Natural killer cell treated with Interleukin-12 subunit alpha and Interleukin-12 subunit beta and Interleukin-15 and Interleukin-18, amount 100 ng/mL, for 72 hours (primary cell): Measurements from ENCODE around the gene B3GAT3. TPM values are rescaled to one million over a fixed set of nuclear protein-coding genes. Genes with fewer than 3 reads are reported as not detected.
A peak's percentile ranks its signal among the peaks of the same experiment; 100 is the strongest.
"Not testable (repeated sequence)": the region's sequence is repeated elsewhere in the genome, so short reads cannot be mapped to it uniquely, and the experiment has no call there.

Source experiments
- ATAC-seq, 2 donors: fragments of 150-1000 bp; cut with Tn5 transposase in 1 of 2; sonication (Bioruptor Pico), chemical (Tn5 transposase) in 1 of 2; 2 replicates each; pipeline ENCODE4 v1.10.0; 2021
- DNase-seq: peaks from one replicate; pipeline ENCODE4 v3.0.0; 2022; ENCODE audit warnings: low spot score
- H3K27ac Mint-ChIP-seq, 2 donors: 1 replicate in 1 of 2; 2 replicates in 1 of 2; pipeline ENCODE4 v1.8.0; 2022; ENCODE audit warnings: mixed read lengths in 2 of 2, mild to moderate bottlenecking in 1 of 2, moderate library complexity in 1 of 2
- H3K27me3 Mint-ChIP-seq, 2 donors: 1 replicate in 1 of 2; 2 replicates in 1 of 2; pipeline ENCODE4 v1.8.0; 2022; ENCODE audit warnings: mixed read lengths in 2 of 2
- H3K36me3 Mint-ChIP-seq: one replicate; pipeline ENCODE4 v1.8.0; 2022; ENCODE audit warnings: mixed read lengths
- H3K4me1 Mint-ChIP-seq, 2 donors: 1 replicate in 1 of 2; 2 replicates in 1 of 2; pipeline ENCODE4 v1.8.0; 2022; ENCODE audit warnings: low read depth in 2 of 2, mixed read lengths in 2 of 2, mild to moderate bottlenecking in 1 of 2
- H3K4me3 Mint-ChIP-seq: one replicate; pipeline ENCODE4 v1.8.0; 2022; ENCODE audit warnings: mixed read lengths
- H3K9me3 Mint-ChIP-seq: 2 replicates; pipeline ENCODE4 v1.8.0; 2022; ENCODE audit warnings: mixed read lengths
- total RNA-seq, 2 donors: library from RNA; stranded (reverse); gene quantifications; one replicate each; pipeline ENCODE4 v1.2.3, GENCODE V29; 2022

The B3GAT3 gene
- total RNA-seq, 2 donors from 2014 or later: 72.8 to 98.7 TPM

GRCh38 chr11:62616957-62617356, 4.8 kb downstream of the B3GAT3 start:
- H3K4me3 Mint-ChIP-seq, ATAC-seq, DNase-seq, H3K9me3 Mint-ChIP-seq, H3K27me3 Mint-ChIP-seq, H3K27ac Mint-ChIP-seq, H3K36me3 Mint-ChIP-seq: not testable (repeated sequence)
- H3K4me1 Mint-ChIP-seq: peaks cover 26 to 27% of the 10 kb centered on the region in 2 donors

DNA sequence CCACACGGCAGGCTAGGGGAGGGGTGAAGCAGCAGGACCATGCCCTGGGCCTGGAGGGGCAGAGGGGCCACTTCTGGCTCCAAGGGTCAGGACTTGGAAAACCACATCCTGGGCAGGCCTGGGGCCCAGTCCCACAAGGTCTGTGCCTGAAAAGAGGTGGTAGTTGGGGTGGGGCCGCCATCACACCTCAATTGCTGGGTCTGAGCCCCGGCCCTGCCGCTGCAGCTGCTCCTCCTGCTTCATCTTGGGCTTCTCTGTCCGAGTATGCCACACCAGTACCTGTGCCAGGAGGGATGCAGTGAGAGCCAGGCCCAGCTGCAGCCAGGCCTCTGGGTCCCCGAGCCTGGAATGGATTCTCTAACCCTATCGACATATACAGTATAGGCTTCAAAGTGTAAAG, 6.3 kb downstream of the B3GAT3 start:
- no peak overlapping the region for H3K27ac Mint-ChIP-seq
- H3K4me1 Mint-ChIP-seq: peaks cover 24% of the 10 kb centered on the region in 2 donors
- no peaks in the 10 kb centered on the region for H3K27me3 Mint-ChIP-seq
- H3K4me3 Mint-ChIP-seq: no peak overlapping the region
- ATAC-seq (no peak), DNase-seq (no peak)
- no peaks in the 10 kb centered on the region for H3K36me3 Mint-ChIP-seq
- no peaks in the 10 kb centered on the region for H3K9me3 Mint-ChIP-seq

DNA sequence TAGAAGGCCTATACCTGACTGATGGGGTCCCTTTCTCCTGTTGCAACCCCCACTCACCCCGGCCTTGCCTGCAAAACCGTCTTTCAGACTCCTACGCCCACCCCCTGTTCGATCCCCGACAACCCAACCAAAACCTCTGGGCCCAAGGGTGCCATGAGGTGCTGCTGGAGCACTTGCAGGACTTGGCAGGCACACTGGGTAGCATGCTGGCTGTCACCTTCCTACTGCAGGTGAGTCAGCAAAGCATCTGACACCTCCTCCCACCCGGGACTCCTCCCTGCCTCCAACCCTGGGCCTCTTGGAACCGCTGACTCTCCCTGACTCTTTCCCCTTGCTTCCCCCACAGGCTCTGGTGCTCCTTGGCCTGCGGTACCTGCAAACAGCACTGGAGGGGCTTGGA, 7.5 kb downstream of the B3GAT3 start:
- no peaks in the 10 kb centered on the region for H3K36me3 Mint-ChIP-seq
- H3K4me3 Mint-ChIP-seq: no peak overlapping the region
- no peaks in the 10 kb centered on the region for H3K27me3 Mint-ChIP-seq
- H3K9me3 Mint-ChIP-seq: no peaks in the 10 kb centered on the region
- H3K4me1 Mint-ChIP-seq: peaks cover 29 to 31% of the 10 kb centered on the region in 2 donors
- DNase-seq (no peak), ATAC-seq (no peak)
- H3K27ac Mint-ChIP-seq: peak overlapping the region; percentile 56 to 81

- ATAC-seq (no peak), DNase-seq (no peak)
- Mint-ChIP-seq H3K27me3 (no peaks in the 10 kb centered on the region), H3K4me1 (peaks cover 32 to 38% of the 10 kb centered on the region in 2 donors), H3K9me3 (no peaks in the 10 kb centered on the region), H3K4me3 (peak overlapping the region; percentile 45), H3K27ac (peak overlapping the region; percentile 56 to 81), H3K36me3 (no peaks in the 10 kb centered on the region)
Observed at GRCh38 chr11:62613291-62613778, 8.5 kb downstream of the B3GAT3 start.

- DNase-seq: peak; percentile 90
- no peaks in the 10 kb centered on the region for H3K36me3 Mint-ChIP-seq
Observed at GRCh38 chr11:62612366-62613290, 9.2 kb downstream of the B3GAT3 start, which contains the start of the genes EML3 and ROM1. Gene EML3 (minus strand): TSS chr11:62612775. CDS start chr11:62612457, 318 bp downstream. Gene ROM1 (plus strand): TSS chr11:62613257. CDS start chr11:62613282, 25 bp downstream.

DNA sequence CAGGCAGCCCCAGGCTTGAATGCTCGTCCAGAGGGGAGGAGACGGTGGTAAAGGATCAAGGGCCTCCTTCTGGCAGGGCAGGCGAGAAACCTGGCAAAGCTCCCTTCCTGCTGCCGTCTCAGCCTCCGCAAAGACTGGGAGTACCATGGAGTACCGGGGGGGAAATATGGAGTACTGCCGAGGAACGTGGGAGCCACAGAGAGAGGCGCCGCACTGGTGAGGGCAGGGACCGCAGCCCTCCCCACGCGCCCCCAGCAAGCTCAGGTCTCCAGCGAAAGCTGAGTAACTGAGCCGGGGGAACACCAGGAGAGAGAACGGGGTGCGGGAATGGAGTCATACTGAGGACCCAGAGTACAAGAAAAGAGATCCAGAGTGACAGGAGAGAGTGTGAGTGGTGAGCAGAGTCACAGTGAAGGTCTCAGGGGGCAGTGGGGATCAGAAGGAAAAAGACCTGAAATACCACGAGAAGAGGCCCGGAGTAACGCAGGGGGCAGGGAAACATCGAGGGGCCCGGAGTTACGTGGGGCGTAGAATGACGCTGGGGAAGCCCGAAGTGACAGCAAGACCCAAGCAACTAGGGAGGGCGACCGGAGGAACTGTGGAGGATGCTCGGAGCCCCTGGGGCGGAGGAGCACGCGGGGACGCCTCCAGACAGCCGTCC, 10.0 kb downstream of the B3GAT3 start:
- Mint-ChIP-seq H3K4me1 (peaks cover 40 to 44% of the 10 kb centered on the region in 2 donors), H3K27ac (peak overlapping the region; percentile 93 to 97), H3K4me3 (peak overlapping the region; percentile 98), H3K9me3 (no peaks in the 10 kb centered on the region), H3K27me3 (no peaks in the 10 kb centered on the region), H3K36me3 (no peaks in the 10 kb centered on the region)
- DNase-seq (peak; percentile 75), ATAC-seq (peak; percentile 0 to 57)

More at GRCh38 chr11:62612366-62613290, 9.2 kb downstream of the B3GAT3 start, which contains the start of the genes EML3 and ROM1:
- Mint-ChIP-seq H3K27ac (peak within 1 kb of the TSS; percentile 93 to 97), H3K27me3 (no peaks in the 10 kb centered on the region), H3K9me3 (no peaks in the 10 kb centered on the region), H3K4me1 (peaks cover 38 to 43% of the 10 kb centered on the region in 2 donors), H3K4me3 (peak within 1 kb of the TSS; percentile 98)
- ATAC-seq: peak; percentile 84 to 88

- no peaks in the 10 kb centered on the region for H3K36me3 Mint-ChIP-seq
- H3K27me3 Mint-ChIP-seq: no peaks in the 10 kb centered on the region
- ATAC-seq (no peak), DNase-seq (no peak)
- peak overlapping the region; percentile 93 to 97 for H3K27ac Mint-ChIP-seq
- peak overlapping the region; percentile 98 for H3K4me3 Mint-ChIP-seq
- peaks cover 42 to 44% of the 10 kb centered on the region in 2 donors for H3K4me1 Mint-ChIP-seq
- no peaks in the 10 kb centered on the region for H3K9me3 Mint-ChIP-seq
Observed at GRCh38 chr11:62610814-62611704, 10.7 kb downstream of the B3GAT3 start.

DNA sequence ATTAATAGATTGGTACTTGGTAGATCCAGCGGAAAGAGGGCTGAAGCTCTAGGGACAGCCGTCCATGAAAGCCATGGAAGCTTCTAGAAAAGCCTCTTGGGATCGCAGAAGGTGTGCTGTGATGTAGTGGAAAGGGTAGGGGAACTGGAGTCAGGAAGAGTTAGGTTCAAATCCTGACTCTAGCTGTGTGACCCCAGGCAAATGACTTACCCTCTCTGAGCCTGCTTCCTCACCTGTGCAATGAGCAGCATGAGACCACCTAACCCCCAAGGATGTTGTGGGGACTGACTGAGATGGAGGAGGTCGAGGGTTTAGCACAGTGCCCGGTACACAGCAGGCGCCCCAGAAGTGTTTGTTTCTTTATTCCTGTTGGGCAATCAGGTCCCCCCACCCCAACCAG, 11.4 kb downstream of the B3GAT3 start:
- no peak for ATAC-seq
- Mint-ChIP-seq H3K27ac (peak overlapping the region; percentile 93 to 97), H3K9me3 (no peaks in the 10 kb centered on the region), H3K36me3 (no peaks in the 10 kb centered on the region), H3K27me3 (no peaks in the 10 kb centered on the region), H3K4me3 (peak overlapping the region; percentile 78), H3K4me1 (peaks cover 42 to 44% of the 10 kb centered on the region in 2 donors)
- DNase-seq: no peak

DNA sequence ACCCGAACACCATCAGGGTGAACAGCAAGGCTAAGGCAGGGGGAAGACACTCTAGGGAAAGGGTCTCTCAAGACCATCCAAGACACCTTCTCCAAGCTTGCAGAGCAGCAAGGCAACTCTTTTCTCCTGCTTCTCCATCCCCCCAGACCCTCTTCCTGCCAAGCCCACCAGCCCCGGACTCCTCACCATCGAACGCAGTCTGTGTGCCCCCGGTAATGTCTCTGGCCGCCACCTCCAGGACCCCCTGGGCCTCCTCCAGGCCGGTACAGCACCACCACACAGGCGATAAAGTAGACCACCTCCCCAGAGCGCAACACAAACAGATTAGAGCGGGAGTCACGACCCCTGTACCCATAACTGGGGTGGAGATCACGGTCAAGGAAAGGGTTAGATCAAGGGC, 13.0 kb downstream of the B3GAT3 start:
- no peak for DNase-seq
- Mint-ChIP-seq H3K4me1 (peaks cover 38 to 41% of the 10 kb centered on the region in 2 donors), H3K9me3 (no peaks in the 10 kb centered on the region), H3K27me3 (no peaks in the 10 kb centered on the region), H3K36me3 (peaks cover 5% of the 10 kb centered on the region), H3K4me3 (peak overlapping the region; percentile 25), H3K27ac (peak overlapping the region; percentile 38 to 47)
- ATAC-seq: no peak

DNA sequence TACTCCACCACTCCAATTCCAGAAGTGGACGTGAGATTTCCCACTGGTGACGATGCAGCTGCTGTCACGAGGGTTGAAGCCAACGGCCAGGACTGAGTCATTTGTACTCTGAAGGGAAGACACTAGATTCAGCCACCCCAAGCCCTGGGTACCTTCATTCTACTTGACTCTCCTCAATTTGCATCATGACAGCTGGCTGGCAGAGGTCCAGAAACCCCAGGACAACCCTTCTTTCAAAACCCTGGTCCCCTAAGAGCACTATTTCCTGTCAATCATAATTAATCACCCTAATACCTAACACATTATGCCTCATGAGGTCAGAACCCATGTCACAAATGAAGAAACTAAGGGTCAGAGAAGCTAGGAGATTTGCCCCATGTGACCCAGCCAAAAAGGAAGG, 14.1 kb downstream of the B3GAT3 start:
- Mint-ChIP-seq H3K4me1 (peaks cover 45% of the 10 kb centered on the region in 2 donors), H3K27ac (peak overlapping the region; percentile 50 to 58)

GRCh38 chr11:62605902-62606301, 15.9 kb downstream of the B3GAT3 start:
- Mint-ChIP-seq H3K36me3 (peaks cover 11% of the 10 kb centered on the region), H3K4me1 (peaks cover 39 to 45% of the 10 kb centered on the region in 2 donors), H3K4me3 (no peak overlapping the region)

More for the DNA sequence above, 14.1 kb downstream of the B3GAT3 start:
- ATAC-seq (no peak), DNase-seq (no peak)
- H3K27me3 Mint-ChIP-seq: no peaks in the 10 kb centered on the region
- peaks cover 11% of the 10 kb centered on the region for H3K36me3 Mint-ChIP-seq
- H3K9me3 Mint-ChIP-seq: no peaks in the 10 kb centered on the region
- H3K4me3 Mint-ChIP-seq: no peak overlapping the region

GRCh38 chr11:62605467-62605866, 16.3 kb downstream of the B3GAT3 start:
- no peaks in the 10 kb centered on the region for H3K27me3 Mint-ChIP-seq
- DNase-seq (no peak), ATAC-seq (no peak)
- H3K4me3 Mint-ChIP-seq: no peak overlapping the region
- H3K36me3 Mint-ChIP-seq: peaks cover 13% of the 10 kb centered on the region
- H3K9me3 Mint-ChIP-seq: no peaks in the 10 kb centered on the region
- H3K4me1 Mint-ChIP-seq: peaks cover 40 to 42% of the 10 kb centered on the region in 2 donors
- no peak overlapping the region for H3K27ac Mint-ChIP-seq

More at GRCh38 chr11:62605902-62606301, 15.9 kb downstream of the B3GAT3 start:
- Mint-ChIP-seq H3K27me3 (no peaks in the 10 kb centered on the region), H3K27ac (no peak overlapping the region), H3K9me3 (no peaks in the 10 kb centered on the region)
- ATAC-seq: no peak
- no peak for DNase-seq
